SK-N-SH (cell line): ENCODE data around the gene LTV1. TPM values are rescaled to one million over a fixed set of nuclear protein-coding genes. Genes with fewer than 3 reads are reported as not detected.
"Not testable (repeated sequence)": the region's sequence is repeated elsewhere in the genome, so short reads cannot be mapped to it uniquely, and the experiment has no call there.

Experiments
- CTCF ChIA-PET: fragments of 300-600, 350-600 bp; formaldehyde crosslinking; extraction: SDS; loops from one replicate; lab custom pipeline; 2021; lab: Yijun Ruan, JAX
- POLR2A ChIA-PET: fragments of 350-600 bp; sonication (Branson Sonifier 250); formaldehyde crosslinking; extraction: SDS; loops from one replicate; lab custom pipeline; 2020; ENCODE audit warnings: antibody characterized with exemption, inconsistent platforms; lab: Yijun Ruan, JAX
- DNase-seq: peaks from one replicate; pipeline ENCODE4 v3.0.0; 2012
- H2AFZ ChIP-seq: fragments of 200-600 bp; sonication (generic); 2 replicates; pipeline ENCODE4 v1.8.1; 2016; ENCODE audit warnings: antibody characterized with exemption, mild to moderate bottlenecking, low read depth
- H3F3A ChIP-seq: fragments of 200-600 bp; sonication (generic); replicated peaks from 2 replicates; pipeline ENCODE3; 2016; ENCODE audit warnings: antibody characterized with exemption, mild to moderate bottlenecking; ENCODE audit not compliant: insufficient read depth
- H3K27ac ChIP-seq, 2 experiments: fragments of 200-500 bp in 1 of 2; fragments of 200-600 bp in 1 of 2; sonication (Bioruptor generic) in 1 of 2; sonication (generic), shearing (Covaris generic) in 1 of 2; 2 replicates each; pipeline versions ENCODE4 v1.5.1 to v1.6.1; 2014 to 2016; ENCODE audit warnings: low read depth in 2 of 2, inconsistent platforms in 1 of 2, low read length in 1 of 2, mild to moderate bottlenecking in 1 of 2, mixed read lengths in 1 of 2
- H3K27me3 ChIP-seq: fragments of 200-600 bp; sonication (generic), shearing (Covaris generic); 2 replicates; pipeline ENCODE4 v1.6.1; 2016; ENCODE audit warnings: mixed run types; ENCODE audit not compliant: insufficient read depth
- H3K36me3 ChIP-seq, 2 experiments: fragments of 200-500 bp in 1 of 2; fragments of 200-600 bp in 1 of 2; sonication (Bioruptor generic) in 1 of 2; sonication (generic) in 1 of 2; replicated peaks in 1 of 2; 2 replicates each; pipeline versions ENCODE3 to v1.5.1; 2014 to 2016; ENCODE audit warnings: low read length in 1 of 2, mild to moderate bottlenecking in 1 of 2; ENCODE audit not compliant: insufficient read depth in 2 of 2, control insufficient read depth in 1 of 2
- H3K4me1 ChIP-seq, 2 experiments: fragments of 200-500 bp in 1 of 2; fragments of 200-600 bp in 1 of 2; sonication (Bioruptor generic) in 1 of 2; sonication (generic), shearing (Covaris generic) in 1 of 2; 2 replicates each; pipeline versions ENCODE4 v1.5.1 to v1.6.1; 2014 to 2016; ENCODE audit warnings: low read depth in 1 of 2, low read length in 1 of 2, mixed run types in 1 of 2; ENCODE audit not compliant: insufficient read depth in 2 of 2, control insufficient read depth in 1 of 2
- H3K4me2 ChIP-seq: fragments of 200-600 bp; sonication (generic), shearing (Covaris generic); 2 replicates; pipeline ENCODE4 v1.6.1; 2017; ENCODE audit warnings: mixed run types
- H3K4me3 ChIP-seq, 2 experiments: fragments of 200-500 bp in 1 of 2; fragments of 200-600 bp in 1 of 2; sonication (Bioruptor generic) in 1 of 2; sonication (generic), shearing (Covaris generic) in 1 of 2; 2 replicates each; pipeline versions ENCODE4 v1.5.1 to v1.8.1; 2014 to 2016; ENCODE audit warnings: low read depth in 2 of 2, inconsistent platforms in 1 of 2, low read length in 1 of 2, mild to moderate bottlenecking in 1 of 2, mixed read lengths in 1 of 2, moderate library complexity in 1 of 2
- H3K79me2 ChIP-seq: fragments of 200-600 bp; sonication (generic); 2 replicates; pipeline ENCODE4 v1.8.1; 2017; ENCODE audit warnings: mild to moderate bottlenecking; ENCODE audit not compliant: insufficient read depth
- H3K9ac ChIP-seq: fragments of 200-600 bp; sonication (generic); 2 replicates; pipeline ENCODE4 v1.6.1; 2017; ENCODE audit warnings: mixed run types
- H3K9me2 ChIP-seq: fragments of 200-600 bp; sonication (generic); 2 replicates; pipeline ENCODE4 v1.6.1; 2017; ENCODE audit warnings: mixed run types
- H3K9me3 ChIP-seq: fragments of 200-600 bp; sonication (generic); 2 replicates; pipeline ENCODE4 v1.6.1; 2017; ENCODE audit warnings: mixed run types, mild to moderate bottlenecking, moderate library complexity
- H4K20me1 ChIP-seq: fragments of 200-600 bp; sonication (generic); 2 replicates; pipeline ENCODE4 v1.6.1; 2017; ENCODE audit warnings: mild to moderate bottlenecking, mixed run types; ENCODE audit not compliant: insufficient read depth
- FOSL2 ChIP-seq: IDR thresholded peaks from 2 replicates; pipeline ENCODE4 v1.4.0; 2012; ENCODE audit warnings: low read depth, mild to moderate bottlenecking, moderate library complexity, borderline replicate concordance
- GATA2 ChIP-seq: sonication (generic); formaldehyde crosslinking; IDR thresholded peaks from 2 replicates; pipeline ENCODE4 v1.5.0; 2020; ENCODE audit warnings: mild to moderate bottlenecking, missing genetic modification reagents
- JUND ChIP-seq: IDR thresholded peaks from 2 replicates; pipeline ENCODE4 v1.4.0; 2012
- NFIC ChIP-seq: IDR thresholded peaks from 2 replicates; pipeline ENCODE4 v1.4.0; 2012; ENCODE audit warnings: borderline replicate concordance
- RAD21 ChIP-seq: IDR thresholded peaks from 2 replicates; pipeline ENCODE4 v1.6.1; 2012; ENCODE audit warnings: mild to moderate bottlenecking, low read length
- TAF1 ChIP-seq: IDR thresholded peaks from 2 replicates; pipeline ENCODE4 v1.6.1; 2012; ENCODE audit warnings: low read depth, mild to moderate bottlenecking, low read length, moderate library complexity, borderline replicate concordance
- YY1 ChIP-seq: IDR thresholded peaks from 2 replicates; pipeline ENCODE4 v1.4.0; 2012; ENCODE audit warnings: low read depth, mild to moderate bottlenecking
- WGBS: methylation state at CpG from one replicate; pipeline ENCODE4 v1.1.6; 2017; ENCODE audit warnings: low lambda C conversion rate; 5-methylcytosine and 5-hydroxymethylcytosine counted together
- polyA plus RNA-seq, 3 experiments: library from polyadenylated mRNA; depleted of rRNA; stranded (reverse); fragments of >200 nt; gene quantifications; 2 replicates each; pipeline ENCODE4 v1.2.3, GENCODE V29; 2012
- TF ChIP-seq, protein P1 (sequence below): IDR thresholded peaks from 2 replicates; pipeline ENCODE4 v1.6.1; 2012; ENCODE audit warnings: mild to moderate bottlenecking, low read depth, low read length, moderate library complexity

The LTV1 gene
- polyA plus RNA-seq, 1 of the 3 experiments (the other 2 are of a cell fraction) = 19.4 TPM

DNA sequence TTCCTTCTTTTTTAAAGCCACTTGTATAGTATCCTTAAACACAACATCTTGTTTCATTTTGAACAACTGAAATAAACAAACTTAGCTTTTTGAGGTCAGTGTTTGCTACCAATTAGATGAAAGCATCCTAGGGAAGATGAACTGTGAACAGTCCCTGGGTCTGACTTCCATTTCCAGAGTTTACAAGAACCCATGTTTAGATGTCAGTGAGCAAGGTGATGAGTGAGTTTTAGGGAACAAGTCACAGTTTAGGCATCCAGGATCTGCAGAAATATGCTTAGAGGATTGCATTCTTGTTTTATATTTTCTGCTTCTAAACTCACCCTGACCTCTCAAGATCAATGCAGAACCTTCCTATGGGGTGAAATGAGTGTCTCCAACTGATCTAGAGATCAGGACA is 24.1 kb downstream of the LTV1 start:
- ChIA-PET POLR2A (no interaction called here), CTCF (no interaction called here)
- Histone ChIP-seq H3F3A (peaks cover 9% of the 10 kb centered on the region), H3K79me2 (no peaks in the 10 kb centered on the region), H3K9me3 (no peaks in the 10 kb centered on the region), H3K27ac (no peak overlapping the region), H3K4me3 (no peak overlapping the region), H3K36me3 (peaks cover 32% of the 10 kb centered on the region in 2 experiments), H2AFZ (no peak overlapping the region), H3K9me2 (no peaks in the 10 kb centered on the region), H3K4me2 (no peak overlapping the region), H4K20me1 (no peaks in the 10 kb centered on the region), H3K9ac (no peak overlapping the region), H3K4me1 (no peaks in the 10 kb centered on the region), H3K27me3 (no peaks in the 10 kb centered on the region)
- no peak for DNase-seq
- TF ChIP-seq NFIC (no peak), TAF1 (no peak), FOSL2 (no peak), YY1 (no peak), JUND (no peak), RAD21 (no peak), GATA2 (CRISPR knock-in tag) (no peak)
- TF ChIP-seq, protein P1, sequence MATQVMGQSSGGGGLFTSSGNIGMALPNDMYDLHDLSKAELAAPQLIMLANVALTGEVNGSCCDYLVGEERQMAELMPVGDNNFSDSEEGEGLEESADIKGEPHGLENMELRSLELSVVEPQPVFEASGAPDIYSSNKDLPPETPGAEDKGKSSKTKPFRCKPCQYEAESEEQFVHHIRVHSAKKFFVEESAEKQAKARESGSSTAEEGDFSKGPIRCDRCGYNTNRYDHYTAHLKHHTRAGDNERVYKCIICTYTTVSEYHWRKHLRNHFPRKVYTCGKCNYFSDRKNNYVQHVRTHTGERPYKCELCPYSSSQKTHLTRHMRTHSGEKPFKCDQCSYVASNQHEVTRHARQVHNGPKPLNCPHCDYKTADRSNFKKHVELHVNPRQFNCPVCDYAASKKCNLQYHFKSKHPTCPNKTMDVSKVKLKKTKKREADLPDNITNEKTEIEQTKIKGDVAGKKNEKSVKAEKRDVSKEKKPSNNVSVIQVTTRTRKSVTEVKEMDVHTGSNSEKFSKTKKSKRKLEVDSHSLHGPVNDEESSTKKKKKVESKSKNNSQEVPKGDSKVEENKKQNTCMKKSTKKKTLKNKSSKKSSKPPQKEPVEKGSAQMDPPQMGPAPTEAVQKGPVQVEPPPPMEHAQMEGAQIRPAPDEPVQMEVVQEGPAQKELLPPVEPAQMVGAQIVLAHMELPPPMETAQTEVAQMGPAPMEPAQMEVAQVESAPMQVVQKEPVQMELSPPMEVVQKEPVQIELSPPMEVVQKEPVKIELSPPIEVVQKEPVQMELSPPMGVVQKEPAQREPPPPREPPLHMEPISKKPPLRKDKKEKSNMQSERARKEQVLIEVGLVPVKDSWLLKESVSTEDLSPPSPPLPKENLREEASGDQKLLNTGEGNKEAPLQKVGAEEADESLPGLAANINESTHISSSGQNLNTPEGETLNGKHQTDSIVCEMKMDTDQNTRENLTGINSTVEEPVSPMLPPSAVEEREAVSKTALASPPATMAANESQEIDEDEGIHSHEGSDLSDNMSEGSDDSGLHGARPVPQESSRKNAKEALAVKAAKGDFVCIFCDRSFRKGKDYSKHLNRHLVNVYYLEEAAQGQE = no peak

DNA sequence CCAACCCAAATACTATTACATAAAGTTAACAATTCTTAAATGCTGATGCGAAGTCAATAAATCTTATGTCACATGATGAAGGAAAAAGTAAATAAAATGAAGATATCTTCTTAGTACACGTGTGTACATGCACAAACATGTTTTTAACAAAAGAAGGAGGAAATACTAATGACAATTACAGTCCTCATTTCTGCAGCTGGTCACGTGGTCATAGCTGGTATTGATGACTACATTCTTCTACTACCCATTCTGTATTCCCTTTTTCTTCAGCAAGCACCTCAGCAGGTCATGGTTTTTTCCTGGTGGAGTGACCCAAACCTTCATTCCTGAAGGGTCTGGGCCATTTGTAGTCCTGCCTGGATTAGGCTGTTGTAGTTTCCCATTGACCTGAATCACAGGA is 25.7 kb downstream of the LTV1 start:
- DNase-seq, H4K20me1 ChIP-seq, H3F3A ChIP-seq, POLR2A ChIA-PET, H3K9me3 ChIP-seq, CTCF ChIA-PET, H3K79me2 ChIP-seq, H3K27ac ChIP-seq, H2AFZ ChIP-seq, H3K4me3 ChIP-seq, H3K9ac ChIP-seq, H3K9me2 ChIP-seq, H3K4me1 ChIP-seq, H3K27me3 ChIP-seq, H3K4me2 ChIP-seq: not testable (repeated sequence)
- H3K36me3 ChIP-seq = peaks cover 17 to 18% of the 10 kb centered on the region in 2 experiments
- 56% methylated on average over 3 of the region's 3 CpGs for WGBS

DNA sequence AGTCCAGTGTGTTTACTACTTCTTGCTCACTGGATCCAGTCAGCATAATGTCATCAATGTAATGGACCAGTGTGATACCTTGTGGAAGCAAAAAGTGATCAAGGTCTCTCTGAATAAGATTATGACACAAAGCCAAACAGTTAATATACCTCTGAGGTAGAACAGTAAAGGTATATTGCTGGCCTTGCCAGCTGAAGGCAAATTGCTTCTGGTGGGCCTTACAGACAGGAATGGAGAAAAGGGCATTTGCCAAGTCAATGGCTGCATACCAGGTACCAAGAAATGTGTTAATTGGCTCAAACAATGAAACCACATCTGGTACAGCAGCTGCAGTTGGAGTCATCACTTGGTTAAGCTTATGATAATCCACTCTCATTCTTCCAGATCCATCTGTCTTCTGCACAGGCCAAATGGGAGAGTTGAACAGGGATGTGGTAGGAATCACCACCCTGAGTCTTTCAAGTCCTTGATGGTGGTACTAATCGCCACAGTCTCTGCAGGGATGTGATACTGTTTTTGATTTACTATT is 28.1 kb downstream of the LTV1 start:
- H3K9me2 ChIP-seq, H3F3A ChIP-seq, H3K4me3 ChIP-seq, H3K27me3 ChIP-seq, H3K9me3 ChIP-seq, H3K9ac ChIP-seq, H3K4me1 ChIP-seq, POLR2A ChIA-PET, H3K79me2 ChIP-seq, CTCF ChIA-PET, H3K4me2 ChIP-seq, H3K36me3 ChIP-seq, DNase-seq, H2AFZ ChIP-seq, H4K20me1 ChIP-seq, H3K27ac ChIP-seq: not testable (repeated sequence)
- WGBS = 14% methylated on average over 1 of the region's 1 CpG
